Measurements from ENCODE around the gene ADAMTSL5.

ADAMTSL5 gene

GRCh38 chr19:1512671-1513498 is at the start of gene ADAMTSL5:
ADAMTSL5 (minus strand) TSS chr19:1513019; CDS start chr19:1510943, 2,076 bp downstream.
- Histone ChIP-seq H3K9me3 (replicated peaks in 1 of 11) (0 out of 22 replicates have a peak, but pooled peaks cover 0 to 4% (median 0%) of the 10 kb centered on the region in 11 experiments), H3K27me3 (peaks cover 42 to 49% (median 45%) of the 10 kb centered on the region in 11 experiments), H3K4me3 (peak within 1 kb of the TSS in 5 of 10 experiments; percentile 27 to 42 (median 31); a peak in 7 of 20 replicates), H3K27ac (no peak within 1 kb of the TSS), H4K20me1 (peaks cover 0 to 14% (median 4%) of the 10 kb centered on the region in 11 experiments; a peak in 8 of 22 replicates), H3K9ac (no peak within 1 kb of the TSS), H3K4me1 (peaks cover 10 to 43% (median 32%) of the 10 kb centered on the region in 10 experiments; a peak in 19 of 20 replicates), H3K36me3 (no peaks in the 10 kb centered on the region), H3K4me2 (peak within 1 kb of the TSS; percentile 0 to 66 (median 33); a peak in 17 of 22 replicates)
- TF ChIP-seq Cebpa-rat (IDR thresholded peaks at IDR 0.05): no peak

GRCh38 chr19:1561236-1561842 is 48.5 kb upstream of the ADAMTSL5 start:
- Histone ChIP-seq H3K4me3 (no peak overlapping the region), H3K27me3 (no peaks in the 10 kb centered on the region), H3K27ac (peak overlapping the region in 6 of 11 experiments; percentile 4 to 47 (median 21); a peak in 7 of 22 replicates), H4K20me1 (peaks cover 63 to 100% (median 98%) of the 10 kb centered on the region in 11 experiments), H3K9me3 (replicated peaks in 1 of 11) (no peaks in the 10 kb centered on the region), H3K4me1 (peaks cover 31 to 53% (median 38%) of the 10 kb centered on the region in 10 experiments), H3K36me3 (peaks cover 5 to 94% (median 69%) of the 10 kb centered on the region in 11 experiments), H3K4me2 (peak overlapping the region; percentile 21 to 70 (median 54); a peak in 21 of 22 replicates), H3K9ac (peak overlapping the region in 10 of 11 experiments; percentile 0 to 52 (median 46); a peak in 14 of 22 replicates)
- no peak for TF ChIP-seq Cebpa-rat (IDR thresholded peaks at IDR 0.05)

DNA sequence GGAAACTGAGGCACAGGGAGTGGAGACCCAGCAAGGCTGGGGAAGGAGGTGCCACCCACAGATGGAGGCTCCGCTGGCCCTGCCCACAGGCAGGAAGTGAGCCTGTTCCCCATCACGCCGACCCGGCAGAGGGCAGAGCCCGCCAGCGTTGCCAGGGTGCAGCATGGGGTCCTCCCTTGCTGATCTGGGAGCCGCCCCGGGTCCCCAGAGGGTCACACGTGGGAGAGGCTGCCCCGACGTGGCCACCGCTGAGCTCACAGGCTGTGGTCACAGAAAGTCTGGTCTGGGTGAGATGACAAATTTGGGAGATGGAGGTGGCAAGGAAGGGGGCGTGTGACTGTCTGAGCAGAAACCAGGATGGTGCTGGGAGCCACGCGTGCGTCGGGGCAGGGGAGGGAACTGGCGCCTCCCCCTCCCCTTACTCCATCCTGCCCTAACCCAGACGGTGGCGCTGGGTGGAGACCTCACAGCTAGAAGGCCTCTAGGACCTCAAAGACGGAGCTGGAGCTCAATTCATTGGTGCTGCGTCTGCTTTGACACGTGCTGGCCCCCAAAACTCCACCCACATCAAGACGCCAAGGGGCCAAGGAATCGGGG is 47.6 kb upstream of the ADAMTSL5 start:
- TF ChIP-seq Cebpa-rat (IDR thresholded peaks at IDR 0.05): no peak
- H3K9ac ChIP-seq: peak overlapping the region; percentile 21 to 52 (median 45); a peak in 13 of 22 replicates
- H3K36me3 ChIP-seq: peaks cover 13 to 98% (median 76%) of the 10 kb centered on the region in 11 experiments

DNA sequence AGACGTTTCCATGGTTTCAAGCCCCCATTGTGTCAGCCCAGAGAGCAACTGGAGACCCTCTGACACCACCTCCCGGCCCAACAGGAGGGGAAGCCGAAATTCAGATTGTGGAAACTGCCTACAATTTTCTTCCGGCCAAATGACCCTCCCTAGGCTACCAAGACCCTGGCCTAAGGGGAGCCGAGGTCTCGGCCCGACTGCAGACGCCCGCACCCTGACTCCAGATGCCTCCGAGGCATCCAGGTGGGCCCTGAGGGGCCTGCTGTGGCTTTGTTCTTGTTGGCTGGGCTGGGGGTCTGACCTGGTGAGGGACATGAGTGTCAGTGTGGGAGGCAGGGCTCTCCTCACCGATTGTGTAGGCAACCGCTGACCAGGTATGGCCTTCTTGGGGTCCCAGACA is 45.7 kb upstream of the ADAMTSL5 start:
- no peak overlapping the region for H3K27ac ChIP-seq
- no peak overlapping the region for H3K4me2 ChIP-seq
- 0 out of 22 replicates have a peak overlapping the region, but pooled peaks of 1 of the 11 experiments have one; percentile 7 for H3K9ac ChIP-seq
- no peaks in the 10 kb centered on the region for H3K27me3 ChIP-seq
- no peaks in the 10 kb centered on the region for H3K9me3 ChIP-seq (replicated peaks in 1 of 11)
- H4K20me1 ChIP-seq: peaks cover 37 to 90% (median 86%) of the 10 kb centered on the region in 11 experiments; a peak in 21 of 22 replicates
- no peak for TF ChIP-seq Cebpa-rat (IDR thresholded peaks at IDR 0.05)
- H3K4me3 ChIP-seq: no peak overlapping the region
- H3K36me3 ChIP-seq: peaks cover 13 to 90% (median 69%) of the 10 kb centered on the region in 11 experiments
- peaks cover 16 to 28% (median 23%) of the 10 kb centered on the region in 10 experiments for H3K4me1 ChIP-seq

More for the DNA sequence above, 47.6 kb upstream of the ADAMTSL5 start:
- Histone ChIP-seq H4K20me1 (peaks cover 54 to 100% (median 98%) of the 10 kb centered on the region in 11 experiments; a peak in 21 of 22 replicates), H3K27me3 (no peaks in the 10 kb centered on the region), H3K4me3 (no peak overlapping the region), H3K9me3 (replicated peaks in 1 of 11) (no peaks in the 10 kb centered on the region), H3K4me2 (peak overlapping the region; percentile 21 to 70 (median 54); a peak in 21 of 22 replicates), H3K27ac (peak overlapping the region in 8 of 11 experiments; percentile 4 to 47 (median 21); a peak in 13 of 22 replicates), H3K4me1 (peaks cover 21 to 43% (median 28%) of the 10 kb centered on the region in 10 experiments)

GRCh38 chr19:1556390-1557070 is 43.7 kb upstream of the ADAMTSL5 start:
- H3K4me3 ChIP-seq: no peak overlapping the region
- no peak overlapping the region for H3K27ac ChIP-seq
- H3K4me2 ChIP-seq: no peak overlapping the region
- H3K9me3 ChIP-seq (replicated peaks in 1 of 11): no peaks in the 10 kb centered on the region
- H4K20me1 ChIP-seq: peaks cover 27 to 83% (median 72%) of the 10 kb centered on the region in 11 experiments; a peak in 21 of 22 replicates
- H3K4me1 ChIP-seq: peaks cover 16 to 25% (median 19%) of the 10 kb centered on the region in 10 experiments
- no peaks in the 10 kb centered on the region for H3K27me3 ChIP-seq
- TF ChIP-seq Cebpa-rat (IDR thresholded peaks at IDR 0.05): no peak
- H3K9ac ChIP-seq: no peak overlapping the region
- H3K36me3 ChIP-seq: peaks cover 13 to 70% (median 55%) of the 10 kb centered on the region in 11 experiments

DNA sequence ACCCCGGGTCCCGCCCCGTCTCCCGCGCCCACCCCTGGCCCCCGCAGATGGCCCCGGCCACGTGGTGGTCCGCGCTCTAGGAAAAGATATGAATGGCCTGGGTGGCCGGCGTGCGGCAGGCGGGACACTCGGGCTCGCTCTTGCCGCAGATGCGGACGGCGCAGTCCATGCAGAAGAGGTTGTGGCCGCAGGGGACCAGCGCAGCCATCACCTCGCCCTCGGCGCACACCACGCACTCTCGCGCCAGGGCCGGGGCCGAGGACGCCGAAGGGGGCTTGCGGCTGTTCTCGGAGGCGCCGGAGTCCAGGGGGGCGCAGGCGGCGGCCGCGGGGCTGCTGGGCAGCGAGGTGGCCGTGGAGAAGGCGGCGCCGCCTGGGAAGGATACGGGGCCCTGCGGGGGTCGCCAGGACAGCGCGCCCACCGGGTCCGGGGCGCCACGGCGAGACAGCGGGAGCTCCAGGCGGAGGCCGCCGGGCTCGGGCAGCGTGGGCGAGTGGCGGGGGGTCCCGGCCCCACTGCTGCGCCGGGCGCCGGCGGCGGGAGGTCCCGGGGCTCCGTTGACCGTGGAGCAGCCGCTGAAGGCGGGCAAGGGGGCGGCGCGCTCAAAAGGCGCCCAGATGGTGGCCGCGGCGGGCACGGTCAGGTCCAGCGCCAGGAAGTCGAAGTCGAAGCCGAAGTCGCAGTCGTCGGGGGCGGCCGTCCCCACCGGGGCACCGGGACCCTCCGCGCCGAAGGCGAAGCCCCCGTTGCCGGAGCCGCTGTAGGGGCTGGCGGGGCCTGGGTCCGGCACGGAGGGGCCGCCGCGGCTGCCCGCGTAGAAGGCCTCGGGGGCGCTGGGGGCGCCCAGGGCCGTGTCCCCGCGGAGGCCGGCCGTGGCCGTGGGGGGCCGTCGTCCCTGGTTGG is 42.9 kb upstream of the ADAMTSL5 start:
- H3K9ac ChIP-seq: no peak overlapping the region
- H3K27me3 ChIP-seq: no peaks in the 10 kb centered on the region
- peaks cover 0 to 5% (median 0%) of the 10 kb centered on the region in 11 experiments; a peak in 4 of 22 replicates for H3K9me3 ChIP-seq (replicated peaks in 1 of 11)
- peaks cover 13 to 64% (median 47%) of the 10 kb centered on the region in 11 experiments for H3K36me3 ChIP-seq
- no peak overlapping the region for H3K4me2 ChIP-seq
- H3K4me1 ChIP-seq: peaks cover 9 to 17% (median 11%) of the 10 kb centered on the region in 10 experiments
- TF ChIP-seq Cebpa-rat (IDR thresholded peaks at IDR 0.05): no peak
- H3K4me3 ChIP-seq: no peak overlapping the region
- peaks cover 19 to 75% (median 64%) of the 10 kb centered on the region in 11 experiments; a peak in 21 of 22 replicates for H4K20me1 ChIP-seq
- H3K27ac ChIP-seq: no peak overlapping the region

GRCh38 chr19:1554968-1555367 is 42.1 kb upstream of the ADAMTSL5 start:
- Histone ChIP-seq H3K4me3 (no peak overlapping the region), H4K20me1 (peaks cover 11 to 67% (median 57%) of the 10 kb centered on the region in 11 experiments; a peak in 21 of 22 replicates), H3K4me1 (peaks cover 2 to 10% (median 3%) of the 10 kb centered on the region in 10 experiments; a peak in 18 of 20 replicates), H3K9me3 (replicated peaks in 1 of 11) (peaks cover 0 to 9% (median 0%) of the 10 kb centered on the region in 11 experiments; a peak in 4 of 22 replicates), H3K9ac (no peak overlapping the region), H3K36me3 (peaks cover 13 to 57% (median 40%) of the 10 kb centered on the region in 11 experiments), H3K4me2 (no peak overlapping the region), H3K27me3 (no peaks in the 10 kb centered on the region), H3K27ac (no peak overlapping the region)
- no peak for TF ChIP-seq Cebpa-rat (IDR thresholded peaks at IDR 0.05)

All from BLaER1 treated with 17β-estradiol and CSF1 and Interleukin-3, amounts not matched to agents 10 nM and 100 nM (cell line).